GM12875 (cell line): ENCODE data around the gene POLR1D.

Experiments
- H3K4me3 ChIP-seq: one replicate; pipeline ENCODE4 v1.5.1; 2011; ENCODE audit warnings: low read depth, low read length, control low read depth
- CTCF ChIP-seq: IDR thresholded peaks from 2 replicates; pipeline ENCODE4 v1.5.1; 2011; ENCODE audit warnings: low read depth, mild to moderate bottlenecking, control low read depth, inconsistent platforms, low read length, moderate library complexity, borderline replicate concordance; ENCODE audit not compliant: insufficient read depth

POLR1D gene

GRCh38 chr13:27666951-27667350 is 45.3 kb downstream of the POLR1D start:
- TF ChIP-seq CTCF, result no peak
- H3K4me3 ChIP-seq, result no peak overlapping the region

- no peak for TF ChIP-seq CTCF
- H3K4me3 ChIP-seq, result no peak overlapping the region
Observed at GRCh38 chr13:27667946-27668345, 46.3 kb downstream of the POLR1D start.

- no peak overlapping the region for H3K4me3 ChIP-seq
- TF ChIP-seq CTCF, result no peak
Observed at GRCh38 chr13:27670861-27671260, 49.2 kb downstream of the POLR1D start.

GRCh38 chr13:27672025-27672424 is 50.3 kb downstream of the POLR1D start:
- no peak overlapping the region for H3K4me3 ChIP-seq
- no peak for TF ChIP-seq CTCF
